ENCODE measurements around the gene TRIM43B. TPM values are rescaled to one million over a fixed set of nuclear protein-coding genes. Genes with fewer than 3 reads are reported as not detected.
"Not testable (repeated sequence)": the region's sequence is repeated elsewhere in the genome, so short reads cannot be mapped to it uniquely, and the experiment has no call there.

Gene TRIM43B
- polyA plus RNA-seq, 2 of the 4 experiments (the other 2 are of a cell fraction), result 0.12 TPM; not detected in 1

DNA sequence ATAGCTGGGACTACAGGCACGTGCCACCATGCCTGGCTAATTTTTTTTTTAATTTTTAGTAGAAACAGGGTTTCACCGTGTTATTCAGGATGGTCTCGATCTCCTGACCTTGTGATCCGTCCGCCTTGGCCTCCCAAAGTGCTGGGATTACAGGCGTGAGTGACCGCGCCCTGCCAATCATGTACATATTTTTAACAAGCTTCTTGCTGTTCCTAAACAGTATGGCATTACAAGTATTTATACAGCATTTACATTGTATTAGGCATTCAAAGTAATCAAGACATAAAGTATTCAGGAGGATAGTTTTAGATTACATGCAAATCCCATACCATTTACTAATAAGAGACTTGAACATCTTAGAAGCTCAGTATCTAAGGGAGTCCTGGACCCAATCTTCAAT lies 29.7 kb upstream of the TRIM43B start:
- not testable (repeated sequence) for FAIRE-seq
- CTCF ChIA-PET, result interaction anchor here (0.6 kb wide), 1 partner anchor 215 kb away, joined by 3 read pairs; no protein-coding TSS in a partner anchor

DNA sequence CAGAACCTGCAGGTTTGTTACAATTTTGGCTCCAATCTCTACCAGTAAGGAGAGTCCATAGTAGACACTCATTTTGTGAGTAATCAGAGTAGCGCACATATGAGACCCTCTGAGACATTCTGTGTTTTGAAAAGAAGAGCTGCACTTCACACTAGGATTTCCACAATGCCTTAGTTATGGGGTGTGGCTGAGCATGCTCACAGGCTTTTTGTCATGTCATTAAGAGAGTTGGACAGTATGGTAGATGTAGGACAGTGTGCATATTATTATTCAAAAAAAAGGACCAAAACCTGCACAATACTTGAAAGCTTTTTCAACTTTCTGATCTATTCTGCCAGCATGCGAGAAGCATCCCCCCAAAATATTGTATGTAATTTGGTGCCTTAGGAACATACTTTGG lies 24.9 kb upstream of the TRIM43B start:
- Histone ChIP-seq H3K9me3 (no peaks in the 10 kb centered on the region), H3K4me2 (no peak overlapping the region), H3K4me3 (no peak overlapping the region), H3K4me1 (no peaks in the 10 kb centered on the region), H3K27ac (no peak overlapping the region)
- CTCF ChIA-PET, result no interaction called here
- FAIRE-seq (no peak), ATAC-seq (no peak), DNase-seq (ENCODE audit: low read depth in 1 of 2, low spot score in 1 of 2) (no peak)
- WGBS (ENCODE audit: missing lambda C conversion rate), result 76% methylated on average over 2 of the region's 2 CpGs
- TF ChIP-seq KDM5A (IDR thresholded peaks at IDR 0.05) (no peak), BHLHE40 (IDR thresholded peaks at IDR 0.05; ENCODE audit: low read depth, low read length) (no peak), KDM1A (IDR thresholded peaks at IDR 0.05; ENCODE audit: low read depth) (no peak), CHD4 (IDR thresholded peaks at IDR 0.05; ENCODE audit: borderline replicate concordance) (no peak), PHF8 (IDR thresholded peaks at IDR 0.05; ENCODE audit: borderline replicate concordance, low read depth) (no peak), POLR2AphosphoS2 (conservative IDR thresholded peaks at IDR 0.05; ENCODE audit: low read length) (no peak), NR3C1 (IDR thresholded peaks at IDR 0.05) (no peak), ESRRA (IDR thresholded peaks at IDR 0.05; ENCODE audit: borderline replicate concordance, low read length) (no peak), ZC3H11A (IDR thresholded peaks at IDR 0.05) (no peak), RAD21 (conservative IDR thresholded peaks at IDR 0.05 in 1 of 2, IDR thresholded peaks at IDR 0.05 in 1 of 2) (no peak)
- TF ChIP-seq, protein P1, sequence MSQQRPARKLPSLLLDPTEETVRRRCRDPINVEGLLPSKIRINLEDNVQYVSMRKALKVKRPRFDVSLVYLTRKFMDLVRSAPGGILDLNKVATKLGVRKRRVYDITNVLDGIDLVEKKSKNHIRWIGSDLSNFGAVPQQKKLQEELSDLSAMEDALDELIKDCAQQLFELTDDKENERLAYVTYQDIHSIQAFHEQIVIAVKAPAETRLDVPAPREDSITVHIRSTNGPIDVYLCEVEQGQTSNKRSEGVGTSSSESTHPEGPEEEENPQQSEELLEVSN (IDR thresholded peaks at IDR 0.05; ENCODE audit: borderline replicate concordance, low read depth), result no peak
- TF ChIP-seq, protein P2, sequence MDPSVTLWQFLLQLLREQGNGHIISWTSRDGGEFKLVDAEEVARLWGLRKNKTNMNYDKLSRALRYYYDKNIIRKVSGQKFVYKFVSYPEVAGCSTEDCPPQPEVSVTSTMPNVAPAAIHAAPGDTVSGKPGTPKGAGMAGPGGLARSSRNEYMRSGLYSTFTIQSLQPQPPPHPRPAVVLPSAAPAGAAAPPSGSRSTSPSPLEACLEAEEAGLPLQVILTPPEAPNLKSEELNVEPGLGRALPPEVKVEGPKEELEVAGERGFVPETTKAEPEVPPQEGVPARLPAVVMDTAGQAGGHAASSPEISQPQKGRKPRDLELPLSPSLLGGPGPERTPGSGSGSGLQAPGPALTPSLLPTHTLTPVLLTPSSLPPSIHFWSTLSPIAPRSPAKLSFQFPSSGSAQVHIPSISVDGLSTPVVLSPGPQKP (IDR thresholded peaks at IDR 0.05; ENCODE audit: low read depth, low read length), result no peak
- TF ChIP-seq, protein P3, sequence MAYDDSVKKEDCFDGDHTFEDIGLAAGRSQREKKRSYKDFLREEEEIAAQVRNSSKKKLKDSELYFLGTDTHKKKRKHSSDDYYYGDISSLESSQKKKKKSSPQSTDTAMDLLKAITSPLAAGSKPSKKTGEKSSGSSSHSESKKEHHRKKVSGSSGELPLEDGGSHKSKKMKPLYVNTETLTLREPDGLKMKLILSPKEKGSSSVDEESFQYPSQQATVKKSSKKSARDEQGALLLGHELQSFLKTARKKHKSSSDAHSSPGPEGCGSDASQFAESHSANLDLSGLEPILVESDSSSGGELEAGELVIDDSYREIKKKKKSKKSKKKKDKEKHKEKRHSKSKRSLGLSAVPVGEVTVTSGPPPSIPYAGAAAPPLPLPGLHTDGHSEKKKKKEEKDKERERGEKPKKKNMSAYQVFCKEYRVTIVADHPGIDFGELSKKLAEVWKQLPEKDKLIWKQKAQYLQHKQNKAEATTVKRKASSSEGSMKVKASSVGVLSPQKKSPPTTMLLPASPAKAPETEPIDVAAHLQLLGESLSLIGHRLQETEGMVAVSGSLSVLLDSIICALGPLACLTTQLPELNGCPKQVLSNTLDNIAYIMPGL (CRISPR knock-in tag; IDR thresholded peaks at IDR 0.05; ENCODE audit: borderline replicate concordance), result no peak
- TF ChIP-seq, protein P4, sequence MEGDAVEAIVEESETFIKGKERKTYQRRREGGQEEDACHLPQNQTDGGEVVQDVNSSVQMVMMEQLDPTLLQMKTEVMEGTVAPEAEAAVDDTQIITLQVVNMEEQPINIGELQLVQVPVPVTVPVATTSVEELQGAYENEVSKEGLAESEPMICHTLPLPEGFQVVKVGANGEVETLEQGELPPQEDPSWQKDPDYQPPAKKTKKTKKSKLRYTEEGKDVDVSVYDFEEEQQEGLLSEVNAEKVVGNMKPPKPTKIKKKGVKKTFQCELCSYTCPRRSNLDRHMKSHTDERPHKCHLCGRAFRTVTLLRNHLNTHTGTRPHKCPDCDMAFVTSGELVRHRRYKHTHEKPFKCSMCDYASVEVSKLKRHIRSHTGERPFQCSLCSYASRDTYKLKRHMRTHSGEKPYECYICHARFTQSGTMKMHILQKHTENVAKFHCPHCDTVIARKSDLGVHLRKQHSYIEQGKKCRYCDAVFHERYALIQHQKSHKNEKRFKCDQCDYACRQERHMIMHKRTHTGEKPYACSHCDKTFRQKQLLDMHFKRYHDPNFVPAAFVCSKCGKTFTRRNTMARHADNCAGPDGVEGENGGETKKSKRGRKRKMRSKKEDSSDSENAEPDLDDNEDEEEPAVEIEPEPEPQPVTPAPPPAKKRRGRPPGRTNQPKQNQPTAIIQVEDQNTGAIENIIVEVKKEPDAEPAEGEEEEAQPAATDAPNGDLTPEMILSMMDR (IDR thresholded peaks at IDR 0.05), result no peak
- TF ChIP-seq, protein P5, sequence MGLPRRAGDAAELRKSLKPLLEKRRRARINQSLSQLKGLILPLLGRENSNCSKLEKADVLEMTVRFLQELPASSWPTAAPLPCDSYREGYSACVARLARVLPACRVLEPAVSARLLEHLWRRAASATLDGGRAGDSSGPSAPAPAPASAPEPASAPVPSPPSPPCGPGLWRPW (IDR thresholded peaks at IDR 0.05), result no peak
- TF ChIP-seq, protein P6, sequence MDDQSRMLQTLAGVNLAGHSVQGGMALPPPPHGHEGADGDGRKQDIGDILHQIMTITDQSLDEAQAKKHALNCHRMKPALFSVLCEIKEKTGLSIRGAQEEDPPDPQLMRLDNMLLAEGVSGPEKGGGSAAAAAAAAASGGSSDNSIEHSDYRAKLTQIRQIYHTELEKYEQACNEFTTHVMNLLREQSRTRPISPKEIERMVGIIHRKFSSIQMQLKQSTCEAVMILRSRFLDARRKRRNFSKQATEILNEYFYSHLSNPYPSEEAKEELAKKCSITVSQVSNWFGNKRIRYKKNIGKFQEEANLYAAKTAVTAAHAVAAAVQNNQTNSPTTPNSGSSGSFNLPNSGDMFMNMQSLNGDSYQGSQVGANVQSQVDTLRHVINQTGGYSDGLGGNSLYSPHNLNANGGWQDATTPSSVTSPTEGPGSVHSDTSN (IDR thresholded peaks at IDR 0.05), result no peak
- POLR2A ChIA-PET, result no interaction called here

More for the DNA sequence above, 29.7 kb upstream of the TRIM43B start:
- not testable (repeated sequence) for H3K27ac ChIP-seq; DNase-seq (ENCODE audit: low read depth in 1 of 2, low spot score in 1 of 2); H3K4me3 ChIP-seq; ATAC-seq; H3K9me3 ChIP-seq; H3K4me2 ChIP-seq; H3K4me1 ChIP-seq
- 51% methylated on average over 8 of the region's 8 CpGs for WGBS (ENCODE audit: missing lambda C conversion rate)
- POLR2A ChIA-PET, result interaction anchor here (0.8 kb wide), 1 partner anchor 12 kb away, joined by 3 read pairs; no protein-coding TSS in a partner anchor

All from A549 (cell line).